ENCODE data around the gene LRFN4. TPM values are rescaled to one million over a fixed set of nuclear protein-coding genes. Genes with fewer than 3 reads are reported as not detected.

The LRFN4 gene
- total RNA-seq, 6 experiments from 2014 or later = 30.3 to 43.4 (median 34.6) TPM

GRCh38 chr11:66846671-66847091 lies 10.2 kb upstream of the LRFN4 start:
- Mint-ChIP-seq H3K27me3 (ENCODE audit: insufficient read depth) (peaks cover 9% of the 10 kb centered on the region), H3K36me3 (ENCODE audit: low read depth) (peaks cover 16% of the 10 kb centered on the region), H3K9me3 (no peaks in the 10 kb centered on the region), H3K4me1 (ENCODE audit: low read depth) (peaks cover 32% of the 10 kb centered on the region), H3K27ac (no peak overlapping the region), H3K4me3 (no peak overlapping the region)
- no peak for DNase-seq
- TF ChIP-seq CTCF (IDR thresholded peaks at IDR 0.05) = no peak

GRCh38 chr11:66847461-66848232 lies 9.2 kb upstream of the LRFN4 start:
- peaks cover 9% of the 10 kb centered on the region for H3K27me3 Mint-ChIP-seq (ENCODE audit: insufficient read depth)
- H3K27ac Mint-ChIP-seq = no peak overlapping the region
- TF ChIP-seq CTCF (IDR thresholded peaks at IDR 0.05) = no peak
- H3K9me3 Mint-ChIP-seq = no peaks in the 10 kb centered on the region
- peaks cover 24% of the 10 kb centered on the region for H3K4me1 Mint-ChIP-seq (ENCODE audit: low read depth)
- 0 out of 2 replicates have a peak, but pooled peaks cover 8% of the 10 kb centered on the region for H3K36me3 Mint-ChIP-seq (ENCODE audit: low read depth)
- DNase-seq = no peak
- H3K4me3 Mint-ChIP-seq = no peak overlapping the region

- Mint-ChIP-seq H3K9me3 (no peaks in the 10 kb centered on the region), H3K27ac (no peak overlapping the region), H3K4me3 (no peak overlapping the region), H3K36me3 (ENCODE audit: low read depth) (0 out of 2 replicates have a peak, but pooled peaks cover 7% of the 10 kb centered on the region), H3K27me3 (ENCODE audit: insufficient read depth) (peaks cover 9% of the 10 kb centered on the region), H3K4me1 (ENCODE audit: low read depth) (peaks cover 22% of the 10 kb centered on the region)
- TF ChIP-seq CTCF (IDR thresholded peaks at IDR 0.05) = no peak
- no peak for DNase-seq
Observed at GRCh38 chr11:66848671-66849500, 8.0 kb upstream of the LRFN4 start.

GRCh38 chr11:66849501-66850234 lies 7.2 kb upstream of the LRFN4 start:
- peaks cover 14% of the 10 kb centered on the region for H3K4me1 Mint-ChIP-seq (ENCODE audit: low read depth)
- H3K27me3 Mint-ChIP-seq (ENCODE audit: insufficient read depth) = peaks cover 9% of the 10 kb centered on the region
- H3K9me3 Mint-ChIP-seq = no peaks in the 10 kb centered on the region
- H3K27ac Mint-ChIP-seq = no peak overlapping the region
- no peak for TF ChIP-seq CTCF (IDR thresholded peaks at IDR 0.05)
- H3K4me3 Mint-ChIP-seq = no peak overlapping the region
- H3K36me3 Mint-ChIP-seq (ENCODE audit: low read depth) = 0 out of 2 replicates have a peak, but pooled peaks cover 4% of the 10 kb centered on the region
- no peak for DNase-seq

- Mint-ChIP-seq H3K27me3 (ENCODE audit: insufficient read depth) (peaks cover 9% of the 10 kb centered on the region), H3K4me3 (no peak overlapping the region), H3K36me3 (ENCODE audit: low read depth) (0 out of 2 replicates have a peak, but pooled peaks cover 4% of the 10 kb centered on the region), H3K9me3 (no peaks in the 10 kb centered on the region), H3K27ac (no peak overlapping the region), H3K4me1 (ENCODE audit: low read depth) (peaks cover 8% of the 10 kb centered on the region)
- no peak for TF ChIP-seq CTCF (IDR thresholded peaks at IDR 0.05)
- no peak for DNase-seq
Observed at GRCh38 chr11:66850235-66850587, 6.7 kb upstream of the LRFN4 start.
